Activated T-helper 9 cell treated with anti-CD3 and anti-CD28 coated beads, Interleukin-2, amount 50 U/mL, for 16 hours (primary cell): ENCODE measurements around the gene PMM2.
"Not testable (repeated sequence)": the region's sequence is repeated elsewhere in the genome, so short reads cannot be mapped to it uniquely, and the experiment has no call there.

Experiments used
- DNase-seq: peaks from one replicate; pipeline ENCODE4 v3.0.0-alpha.2; 2020; ENCODE audit warnings: low read depth

Gene PMM2

GRCh38 chr16:8782673-8783072 lies 15.0 kb upstream of the PMM2 start:
- no peak for DNase-seq

GRCh38 chr16:8785408-8785807 lies 12.2 kb upstream of the PMM2 start:
- no peak for DNase-seq

- DNase-seq, result not testable (repeated sequence)
Measured at GRCh38 chr16:8786316-8786715, 11.3 kb upstream of the PMM2 start.

- DNase-seq, result no peak
Measured at GRCh38 chr16:8788578-8789172, 9.0 kb upstream of the PMM2 start.

GRCh38 chr16:8795091-8795490 lies 2.5 kb upstream of the PMM2 start:
- DNase-seq, result no peak

- DNase-seq, result no peak
Measured at GRCh38 chr16:8795818-8796217, 1.8 kb upstream of the PMM2 start.

GRCh38 chr16:8796469-8797363 lies 923 bp upstream of the PMM2 start:
- no peak for DNase-seq

- peak; percentile 7 for DNase-seq
Measured at GRCh38 chr16:8798174-8798527, 512 bp downstream of the PMM2 start.

- DNase-seq, result no peak
Measured at GRCh38 chr16:8798535-8799157, 1.0 kb downstream of the PMM2 start.

GRCh38 chr16:8801701-8802100 lies 4.1 kb downstream of the PMM2 start:
- no peak for DNase-seq

GRCh38 chr16:8803733-8804132 lies 6.1 kb downstream of the PMM2 start:
- DNase-seq, result not testable (repeated sequence)

GRCh38 chr16:8804313-8804712 lies 6.7 kb downstream of the PMM2 start:
- DNase-seq, result no peak

- DNase-seq, result no peak
Measured at GRCh38 chr16:8806272-8806983, 8.8 kb downstream of the PMM2 start.

GRCh38 chr16:8807189-8807588 lies 9.6 kb downstream of the PMM2 start:
- no peak for DNase-seq

GRCh38 chr16:8808009-8808408 lies 10.4 kb downstream of the PMM2 start:
- no peak for DNase-seq

GRCh38 chr16:8808613-8809353 lies 11.1 kb downstream of the PMM2 start:
- DNase-seq, result no peak

- no peak for DNase-seq
Measured at GRCh38 chr16:8812162-8812843, 14.7 kb downstream of the PMM2 start.

- no peak for DNase-seq
Measured at GRCh38 chr16:8814095-8814806, 16.6 kb downstream of the PMM2 start.

- DNase-seq, result no peak
Measured at GRCh38 chr16:8816967-8817655, 19.5 kb downstream of the PMM2 start.
